Hippocampal formation (tissue), 2 donors: ENCODE measurements around the gene COL13A1.

Experiments used
- DNase-seq, 2 donors: peaks; one replicate each; lab custom pipeline; 2025; lab: John Stamatoyannopoulos, UW

Gene COL13A1

DNA sequence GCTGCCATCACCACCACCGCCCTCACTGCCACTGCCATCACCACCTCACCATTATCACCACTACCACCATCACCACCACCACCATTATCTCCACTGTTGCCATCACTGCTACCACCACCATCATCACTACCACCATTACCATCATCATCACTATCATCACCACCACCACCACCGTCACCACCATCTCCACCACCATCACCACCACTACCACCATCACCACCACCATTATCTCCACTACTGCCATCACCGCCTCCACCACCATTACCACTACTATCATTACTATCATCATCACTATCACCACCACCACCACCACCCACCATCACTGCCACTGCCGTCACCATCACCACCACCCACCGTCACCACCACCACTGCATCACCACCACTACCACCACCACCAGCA, 9.9 kb upstream of the COL13A1 start:
- no peak for DNase-seq

DNA sequence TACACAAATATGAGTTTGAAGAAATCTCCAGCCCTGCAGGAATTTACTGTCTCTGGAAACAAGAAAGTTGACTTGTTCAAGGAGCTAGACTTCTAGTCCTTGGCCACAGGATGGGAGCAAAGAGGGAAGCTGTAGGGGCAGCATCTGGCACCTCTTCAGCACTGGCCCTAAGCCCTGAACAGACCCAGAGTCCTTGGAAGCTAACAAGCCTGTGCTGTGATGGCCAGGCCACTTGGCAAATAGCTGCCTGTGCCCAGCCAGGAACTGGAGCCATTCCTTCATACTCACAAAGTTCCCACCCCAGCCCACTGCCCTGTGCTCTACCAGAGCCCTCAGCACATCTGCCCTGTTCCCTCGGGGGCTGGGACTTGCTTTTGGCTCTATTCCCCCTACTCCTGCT, 9.4 kb upstream of the COL13A1 start:
- peak in 1 of 2 donors; percentile 29 for DNase-seq

DNA sequence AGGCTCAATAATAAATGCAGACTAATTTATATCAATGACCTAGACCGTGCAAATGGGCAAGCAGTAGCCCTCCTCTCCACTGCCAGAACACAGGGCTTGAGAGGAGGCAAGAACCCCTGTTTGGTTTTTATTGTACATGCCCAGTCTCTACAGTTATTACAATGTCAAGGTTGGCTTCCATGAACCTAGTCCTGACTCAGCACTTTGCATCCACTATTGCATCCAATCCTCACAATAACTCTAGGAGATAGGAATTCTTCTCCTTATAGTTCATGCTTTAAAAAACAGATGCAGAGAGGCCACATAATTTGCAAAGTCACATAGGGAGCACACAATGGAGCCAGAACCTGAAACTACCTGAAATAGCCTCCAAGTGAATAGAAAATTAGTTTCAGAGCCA, 7.0 kb upstream of the COL13A1 start:
- DNase-seq, result no peak

DNA sequence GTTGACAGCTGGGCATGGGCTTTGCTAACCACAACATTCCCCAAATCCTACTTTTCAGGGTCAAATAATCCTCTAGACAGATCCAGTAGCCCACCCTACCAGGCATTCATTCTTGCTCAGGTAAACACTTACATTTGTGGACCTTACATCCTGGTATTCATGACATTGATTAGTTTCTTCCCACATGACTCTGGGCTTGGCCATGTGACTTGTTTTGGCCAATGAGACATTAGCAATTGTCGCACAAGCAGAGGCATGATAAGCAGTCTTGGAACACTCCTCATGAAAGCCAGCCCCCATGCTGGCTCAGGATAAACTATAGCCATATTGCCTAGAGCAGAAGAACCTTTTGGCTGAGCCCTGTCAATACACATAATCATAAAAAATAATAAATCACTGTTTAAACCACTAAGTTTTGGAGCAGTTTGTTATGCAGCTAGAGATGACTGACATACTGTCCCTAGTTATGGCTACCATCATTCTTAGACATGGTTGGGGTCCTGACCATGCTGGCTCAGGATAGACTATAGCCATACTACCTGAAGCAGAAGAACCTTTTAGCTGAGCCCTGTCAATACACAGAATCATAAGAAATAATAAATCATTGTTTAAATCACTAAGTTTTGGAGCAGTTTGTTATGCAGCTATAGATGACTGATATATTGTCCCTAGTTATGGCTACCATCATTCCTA, 6.3 kb upstream of the COL13A1 start:
- no peak for DNase-seq

DNA sequence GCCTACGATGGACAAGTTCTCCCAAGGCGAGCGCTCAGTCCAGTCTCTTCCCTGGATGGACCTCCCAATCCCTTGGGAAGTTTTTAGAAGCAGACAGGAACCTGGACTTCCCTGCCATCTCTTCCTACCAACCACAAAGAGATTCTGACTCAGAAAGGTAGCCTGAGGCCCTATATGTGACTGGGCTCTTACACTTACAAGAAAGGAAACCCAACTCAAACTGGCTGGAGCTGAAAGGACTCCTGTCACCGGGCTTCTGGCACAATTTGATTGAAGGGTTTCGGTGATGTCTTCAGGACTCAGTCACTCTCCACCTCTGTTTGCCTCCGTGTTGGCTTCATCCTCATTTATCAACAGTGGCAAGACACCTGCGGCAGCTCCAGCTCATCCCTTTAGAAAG, 3.7 kb upstream of the COL13A1 start:
- DNase-seq, result no peak

DNA sequence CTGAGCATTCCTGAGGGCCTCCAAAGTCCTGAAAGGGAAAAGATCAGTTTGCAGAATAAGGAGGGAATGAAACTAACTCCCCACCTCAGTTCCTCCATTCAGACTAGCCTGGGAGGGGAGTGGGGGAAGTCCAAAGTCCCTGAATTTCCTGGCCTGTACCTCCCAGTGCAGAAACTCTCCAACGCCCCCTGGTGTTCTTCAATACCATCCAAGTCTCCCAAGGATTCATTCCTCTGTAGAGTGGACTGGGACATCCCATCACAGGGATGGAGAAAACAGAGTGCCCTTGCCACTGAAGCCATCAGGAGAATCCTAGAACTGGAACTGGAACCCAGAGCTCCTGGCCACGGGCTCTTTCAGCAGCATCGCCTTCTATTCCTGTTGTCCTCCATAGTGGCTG, 1.6 kb upstream of the COL13A1 start:
- DNase-seq, result no peak

DNA sequence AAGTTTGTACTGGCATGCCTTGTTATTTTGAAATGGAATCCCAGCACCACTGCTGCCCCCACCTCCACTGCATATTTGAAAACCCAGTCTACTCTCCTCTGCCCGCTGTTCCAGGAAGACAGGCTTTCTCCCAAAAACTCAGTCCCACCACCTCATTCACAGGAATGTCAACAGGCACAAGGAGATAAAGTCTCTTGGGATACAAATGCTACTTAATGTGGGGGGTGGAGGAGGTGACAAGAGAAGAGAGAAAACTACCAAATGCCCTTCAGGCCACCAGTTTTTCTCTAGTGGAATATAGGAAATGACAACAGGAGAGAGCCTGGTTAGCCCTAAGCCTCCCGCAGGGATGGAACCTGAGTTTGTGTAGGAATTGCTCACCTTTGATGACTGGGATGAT, 1.0 kb upstream of the COL13A1 start:
- DNase-seq, result no peak

DNA sequence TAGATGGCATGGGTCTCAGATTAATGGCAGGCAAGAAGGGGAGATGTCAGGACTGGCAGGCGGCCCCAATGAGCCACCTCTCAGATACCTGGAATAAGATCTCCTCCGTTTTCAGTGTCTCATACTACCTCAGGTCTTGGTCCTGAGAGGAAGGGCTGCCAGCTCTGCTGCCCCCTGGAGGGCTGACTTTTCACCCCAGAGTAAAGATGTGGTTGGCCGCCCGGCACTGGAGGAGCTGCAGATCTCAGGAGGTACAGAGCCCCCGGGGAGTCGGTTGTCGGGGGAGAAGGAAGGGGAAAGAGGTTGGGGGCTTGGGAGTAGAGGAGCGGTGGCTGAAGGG, 642 bp upstream of the COL13A1 start:
- no peak for DNase-seq

DNA sequence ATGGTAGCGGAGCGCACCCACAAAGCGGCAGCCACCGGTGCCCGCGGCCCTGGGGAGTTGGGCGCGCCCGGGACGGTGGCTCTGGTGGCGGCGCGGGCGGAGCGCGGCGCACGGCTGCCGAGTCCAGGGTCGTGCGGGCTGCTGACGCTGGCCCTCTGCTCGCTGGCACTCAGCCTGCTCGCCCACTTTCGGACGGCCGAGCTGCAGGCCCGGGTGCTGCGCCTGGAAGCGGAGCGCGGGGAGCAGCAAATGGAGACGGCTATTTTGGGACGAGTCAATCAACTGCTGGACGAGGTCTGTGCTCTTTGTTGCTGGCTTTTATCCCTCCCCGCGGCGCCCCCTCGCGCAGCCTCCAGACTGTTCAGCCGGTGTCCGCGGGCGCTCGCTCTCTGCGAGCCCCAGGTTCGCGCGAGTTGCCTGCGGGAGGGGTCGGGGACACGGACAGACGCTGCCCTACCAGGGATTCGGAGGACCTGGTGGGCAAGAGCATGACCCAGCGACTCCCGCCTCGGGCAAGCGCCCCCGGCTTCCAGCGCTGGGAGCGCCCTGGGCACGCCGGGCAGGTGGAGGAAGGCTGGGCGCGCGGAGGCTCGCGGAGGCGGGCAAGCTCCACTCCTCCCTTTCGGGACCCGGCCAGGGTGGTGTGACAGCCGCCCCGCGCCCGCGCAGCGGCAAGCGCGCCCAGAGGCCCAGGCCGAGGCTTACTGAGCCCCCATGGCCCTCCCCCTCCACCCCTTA, 887 bp downstream of the COL13A1 start:
- no peak for DNase-seq

DNA sequence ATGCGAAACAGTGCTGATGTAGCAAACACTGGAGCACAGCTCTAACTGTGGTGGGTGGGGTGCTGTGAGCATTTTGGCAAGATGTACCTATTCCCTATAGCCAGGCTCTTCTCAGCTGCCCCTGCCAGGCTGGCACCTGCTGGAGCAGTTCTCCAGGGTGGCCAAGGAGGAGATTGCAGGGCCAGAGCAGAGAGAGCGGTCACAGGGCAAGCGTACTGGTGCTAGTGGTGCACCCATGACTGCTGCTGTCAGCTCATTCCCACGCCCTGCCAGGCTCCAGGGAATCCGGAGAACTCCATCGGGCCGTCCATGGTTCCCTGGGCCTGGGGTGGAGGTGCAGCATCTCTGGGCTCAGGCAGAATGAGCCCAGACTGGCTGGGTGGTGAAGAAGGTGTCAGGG, 2.1 kb downstream of the COL13A1 start:
- no peak for DNase-seq

DNA sequence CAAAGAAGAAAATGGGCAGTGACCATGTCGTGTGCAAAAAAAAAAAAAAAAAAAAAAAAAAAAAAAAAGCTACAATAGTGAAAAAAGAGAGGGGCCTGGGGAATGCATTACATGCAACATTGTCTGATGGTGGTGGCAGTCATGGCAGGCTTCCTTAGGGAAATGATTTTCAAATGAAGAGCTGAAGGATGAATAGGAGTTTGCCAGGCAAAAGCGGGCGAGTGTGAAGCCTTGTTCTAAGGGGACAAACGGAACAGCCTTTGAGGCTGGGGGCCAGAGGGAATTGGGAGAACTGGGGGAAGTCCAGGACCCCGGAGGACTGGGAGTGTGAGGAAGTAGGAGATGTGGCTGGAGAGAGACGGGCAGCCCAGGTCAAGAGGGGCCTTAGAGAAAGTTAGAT, 3.1 kb downstream of the COL13A1 start:
- DNase-seq, result no peak

DNA sequence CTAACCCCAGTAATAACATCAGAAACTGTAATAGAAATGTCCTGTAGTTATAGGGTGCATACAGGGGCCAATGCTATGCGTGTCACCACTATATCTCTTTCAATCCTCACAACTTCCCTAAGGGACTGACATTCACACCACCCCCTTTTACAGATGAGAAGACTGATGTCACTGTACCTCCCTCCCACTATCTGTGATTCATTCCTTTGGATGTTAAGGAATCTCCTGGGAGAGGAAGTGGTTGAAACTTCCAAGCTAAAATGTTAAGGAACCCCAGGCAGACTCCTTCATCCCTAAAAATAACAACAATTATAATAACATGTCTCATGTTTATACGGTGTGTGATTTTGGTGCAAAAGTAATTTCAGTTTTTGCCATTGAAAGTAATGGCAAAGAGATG, 5.4 kb downstream of the COL13A1 start:
- no peak for DNase-seq

DNA sequence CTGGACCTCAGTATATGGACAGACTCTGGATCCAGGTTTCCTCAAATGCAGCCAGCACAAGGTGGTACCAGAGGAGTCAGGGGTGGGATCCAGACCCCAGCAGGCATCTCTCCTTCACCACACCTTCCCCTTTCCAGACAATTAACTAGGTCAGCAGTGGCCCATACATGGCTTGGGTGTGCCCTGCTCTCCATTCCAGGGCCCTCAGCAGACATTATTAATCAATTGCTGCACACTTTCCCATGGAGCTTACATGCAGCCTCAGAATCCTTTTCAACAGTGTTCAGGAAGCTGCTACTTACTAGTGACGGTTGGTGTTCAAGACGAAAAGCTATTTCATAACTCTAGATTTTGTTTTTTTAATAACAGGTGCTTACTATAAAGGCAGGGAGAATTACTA, 6.0 kb downstream of the COL13A1 start:
- DNase-seq, result no peak

DNA sequence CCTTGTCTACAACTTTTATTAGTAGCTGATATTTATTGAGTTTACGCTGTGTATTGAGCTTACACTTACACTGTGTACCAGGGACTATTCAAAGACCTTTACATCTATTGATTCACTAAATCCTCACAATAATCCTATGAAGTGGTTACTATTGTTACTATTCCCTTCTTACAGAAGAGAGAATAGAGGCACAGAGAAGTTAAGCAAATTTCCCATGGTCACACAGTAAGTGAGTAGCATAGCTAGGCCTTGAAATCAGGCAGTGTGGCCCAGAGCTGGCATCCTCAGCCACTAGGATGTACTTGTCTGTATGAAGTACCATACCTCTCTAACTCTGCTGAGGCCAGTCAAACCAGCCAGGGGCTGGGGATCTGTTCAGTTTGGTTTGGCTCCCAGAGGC, 7.6 kb downstream of the COL13A1 start:
- DNase-seq, result no peak

DNA sequence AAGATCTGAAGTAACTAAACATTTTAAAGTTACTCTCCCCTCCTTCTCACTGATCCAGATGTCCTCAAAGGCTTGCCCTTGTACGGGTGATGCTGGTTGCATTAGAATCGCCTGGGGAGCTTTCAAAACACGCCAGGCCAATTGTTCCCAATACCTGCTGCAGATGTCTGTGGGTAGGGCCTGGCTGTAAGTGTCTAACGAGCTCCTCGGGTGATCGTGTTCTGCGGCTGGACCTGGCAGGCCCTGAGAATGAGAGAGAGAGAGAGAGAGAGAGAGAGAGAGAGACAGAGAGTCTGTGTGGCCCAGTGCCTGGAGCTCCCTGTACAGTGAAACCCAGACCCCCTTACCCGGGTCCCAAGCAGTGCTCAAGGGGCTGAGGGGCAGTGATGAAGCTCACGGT, 8.4 kb downstream of the COL13A1 start:
- no peak for DNase-seq

DNA sequence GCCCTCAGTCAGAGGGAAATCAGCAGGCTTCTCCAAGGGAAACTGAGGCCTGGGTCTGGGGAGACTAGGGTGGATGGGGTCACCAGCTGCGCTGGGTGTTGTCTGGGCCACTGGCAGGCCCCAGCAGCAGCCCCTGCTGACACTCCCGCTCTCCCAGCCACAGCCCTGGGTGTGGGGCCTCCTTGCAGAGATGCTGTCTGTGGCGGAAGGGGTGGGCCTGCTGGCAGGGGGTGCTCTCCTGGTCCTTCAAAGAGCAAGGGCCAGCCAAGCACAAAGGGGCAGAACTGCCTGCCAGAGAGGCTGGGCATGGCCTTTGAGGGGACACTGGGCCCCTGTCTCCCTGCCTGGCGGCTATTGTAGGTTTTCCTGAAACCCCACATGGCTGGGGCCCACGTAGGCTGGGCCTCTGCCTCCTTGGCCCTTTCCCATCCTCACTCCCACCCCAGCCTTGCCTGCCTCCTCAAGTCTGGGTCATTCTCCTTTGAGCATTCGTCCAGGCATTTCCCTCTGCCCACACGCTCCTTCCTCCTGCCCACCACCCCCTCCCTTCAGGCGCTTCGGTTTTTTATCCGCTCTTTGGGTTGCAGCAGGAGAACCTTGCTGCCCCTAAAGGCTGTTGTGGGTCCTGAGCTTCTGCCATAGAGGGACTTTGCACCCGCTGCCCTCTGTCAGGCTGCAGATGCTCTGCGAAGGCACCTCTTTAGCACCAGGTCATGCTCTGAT, 9.1 kb downstream of the COL13A1 start:
- no peak for DNase-seq

DNA sequence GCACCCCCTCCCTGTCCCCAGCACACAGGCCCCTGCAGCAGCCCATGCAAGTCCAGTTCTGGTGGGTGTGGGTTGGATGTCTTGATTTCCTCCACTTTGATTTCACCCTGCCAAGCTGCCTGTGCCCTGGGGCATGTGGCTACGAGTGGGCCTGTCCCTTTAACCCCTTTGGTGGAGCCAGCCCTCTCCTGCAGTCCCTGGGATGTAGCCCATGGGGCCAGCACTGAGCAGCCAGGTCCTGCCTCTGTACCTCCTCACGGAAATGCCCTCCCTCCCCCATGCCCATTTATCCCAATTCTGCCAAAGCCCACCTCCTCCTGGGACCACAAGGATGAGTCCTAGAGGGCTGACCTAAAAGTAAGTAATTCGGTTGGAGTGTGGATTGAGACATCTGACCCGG, 11.9 kb downstream of the COL13A1 start:
- no peak for DNase-seq

DNA sequence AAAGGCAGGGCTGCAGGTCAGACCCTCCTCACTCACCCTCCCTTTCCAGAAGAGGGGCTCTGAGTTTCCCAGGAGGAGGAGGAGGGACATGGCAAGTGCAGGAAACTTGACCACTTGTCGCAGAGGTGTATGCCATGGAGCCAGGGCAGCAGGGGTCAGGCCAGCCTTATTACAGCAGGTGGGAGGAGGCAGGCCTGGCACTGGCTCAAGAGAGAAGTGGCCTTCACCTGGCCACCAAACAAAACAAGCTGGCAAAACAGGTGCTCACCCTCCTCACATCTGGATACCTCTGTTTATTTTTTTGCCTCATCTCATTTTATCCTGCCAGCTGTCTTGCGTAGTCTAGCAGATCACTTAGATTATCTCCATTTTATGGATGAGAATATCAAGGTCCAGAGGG, 12.5 kb downstream of the COL13A1 start:
- DNase-seq, result no peak

DNA sequence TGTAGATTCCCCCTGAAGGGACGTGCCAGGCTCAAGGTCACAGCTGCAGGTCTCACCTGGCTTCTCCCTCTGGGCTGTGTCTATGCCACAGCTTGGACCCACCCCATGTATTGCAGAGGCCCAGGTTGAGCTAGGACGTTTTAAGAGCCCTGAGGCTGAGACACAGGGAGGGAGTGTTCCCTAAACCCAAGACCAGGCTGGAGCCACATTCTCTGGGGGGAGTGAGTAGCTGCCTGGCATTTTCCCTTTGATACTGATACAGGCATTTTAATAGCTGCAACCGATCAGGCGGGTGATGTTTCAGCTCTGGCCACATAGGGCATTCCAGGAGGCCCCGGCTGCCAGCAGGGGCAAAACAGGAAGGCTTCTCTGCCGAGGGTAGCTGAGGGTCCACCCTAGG, 13.4 kb downstream of the COL13A1 start:
- DNase-seq, result no peak

DNA sequence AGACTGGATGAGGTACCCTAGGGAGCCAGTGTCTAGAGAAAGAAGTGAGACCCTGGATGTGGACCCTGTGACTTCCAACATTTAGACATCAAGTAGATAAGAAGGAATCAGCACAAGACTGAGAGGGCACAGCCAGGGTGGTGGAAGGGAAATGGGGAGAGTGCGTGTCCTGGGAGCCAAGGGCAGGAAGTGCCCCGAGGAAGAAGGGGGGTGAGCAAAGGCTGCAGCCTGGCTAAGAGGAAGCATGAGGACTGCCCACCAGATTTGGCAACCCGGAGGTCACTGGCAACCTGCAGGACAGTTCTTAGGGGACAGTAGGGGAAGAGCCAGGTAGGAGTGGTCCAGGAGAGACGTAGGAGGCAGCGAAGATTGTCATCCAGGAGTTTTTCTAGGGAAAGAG, 14.8 kb downstream of the COL13A1 start:
- DNase-seq, result no peak

DNA sequence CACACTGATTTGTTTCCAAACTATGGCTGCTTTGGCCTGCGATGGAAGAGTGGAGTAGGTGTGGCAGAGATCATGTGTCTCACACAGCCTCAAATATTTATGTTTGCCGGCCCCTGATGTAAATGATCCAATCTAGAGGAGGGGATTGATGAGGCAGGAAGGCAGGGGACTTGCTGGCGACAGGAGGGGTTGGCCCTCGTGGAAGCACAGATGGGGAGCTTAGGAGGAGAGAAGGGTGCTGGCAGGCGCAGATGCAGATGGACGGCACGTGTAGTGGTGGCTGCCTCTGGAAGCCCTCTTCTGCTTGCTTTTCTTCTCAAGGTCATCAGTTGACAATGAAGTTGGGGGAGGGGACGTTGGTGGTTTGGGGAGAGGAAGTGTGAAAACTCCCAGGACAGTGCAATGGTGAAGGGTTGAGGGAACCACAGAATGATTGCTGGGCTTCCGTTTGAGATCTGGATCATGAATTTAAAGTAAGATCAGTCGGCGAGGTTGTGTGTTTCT, 15.4 kb downstream of the COL13A1 start:
- no peak for DNase-seq

DNA sequence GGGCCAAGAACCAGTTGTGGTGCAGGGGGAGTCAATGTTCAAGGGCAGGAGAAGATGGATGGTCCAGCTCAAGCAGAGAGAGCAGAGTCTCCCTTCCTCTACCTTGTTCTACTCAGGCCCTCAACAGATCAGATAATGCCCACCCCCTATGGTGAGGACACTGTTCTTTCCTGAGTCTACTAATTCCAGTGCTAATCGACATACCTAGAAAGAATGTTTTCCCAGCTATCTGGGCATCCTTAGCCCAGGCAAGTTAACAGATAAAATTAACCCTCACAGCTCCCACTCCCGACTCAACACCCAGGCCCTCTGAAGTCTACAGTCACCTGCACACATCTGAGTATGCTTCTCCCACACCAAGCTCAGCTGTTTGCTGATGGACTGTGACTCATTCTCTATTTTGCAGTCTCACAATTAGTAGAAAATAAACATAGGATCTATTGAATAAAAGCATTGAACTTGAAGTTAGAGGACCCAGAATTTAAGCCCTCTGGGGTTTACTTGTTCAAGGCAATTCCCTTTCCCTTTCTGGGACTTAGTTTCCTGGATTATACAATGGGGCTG, 17.1 kb downstream of the COL13A1 start:
- no peak for DNase-seq
